HepG2 (cell line): ENCODE results near the gene JMJD8. TPM values are rescaled to one million over a fixed set of nuclear protein-coding genes. Genes with fewer than 3 reads are reported as not detected.

Source experiments
- ATAC-seq: fragments of 200-7000 bp; cut with Tn5 transposase; 3 replicates; pipeline ENCODE4 v1.9.1; 2020; ENCODE audit warnings: mild to moderate bottlenecking, moderate library complexity
- BruUV-seq: library from RNA; stranded (reverse); fragments of 400-500 nt; replicated peaks from 2 replicates; lab custom pipeline; 2021; lab: Mats Ljungman, UMichigan
- CTCF ChIA-PET: fragments of 300-600 bp; formaldehyde crosslinking; extraction: SDS; loops from one replicate; lab custom pipeline; 2021; ENCODE audit warnings: low total read pairs, inconsistent platforms, low intra/inter-chr PET ratio; lab: Yijun Ruan, JAX
- POLR2A ChIA-PET: fragments of 350-600 bp; sonication (Branson Sonifier 250); formaldehyde crosslinking; loops from one replicate; lab custom pipeline; 2020; ENCODE audit warnings: antibody characterized with exemption, inconsistent platforms; lab: Yijun Ruan, JAX
- DNase-seq: peaks from one replicate; pipeline ENCODE4 v3.0.0-alpha.2; 2015; ENCODE audit warnings: low spot score
- FAIRE-seq: peaks from 3 replicates; lab custom pipeline; 2011; peaks lifted over from hg19 to GRCh38; lab: Jason Lieb, UNC
- H2AFZ ChIP-seq: one replicate; pipeline ENCODE4 v1.6.1; 2011; ENCODE audit warnings: low read length, inconsistent platforms
- H3K27ac ChIP-seq: fragments of 300-600 bp; 3 replicates; pipeline ENCODE4 v1.8.0; 2011; ENCODE audit warnings: mixed run types, mild to moderate bottlenecking, mixed read lengths, low read length, inconsistent platforms; ENCODE audit not compliant: insufficient read depth; ENCODE audit errors: extremely low read length
- H3K27me3 ChIP-seq, 2 experiments: fragments of 200-600 bp in 1 of 2; 2 replicates in 1 of 2; 3 replicates in 1 of 2; pipeline versions ENCODE4 v1.6.0 to v1.8.0; 2011; ENCODE audit warnings: low read length in 2 of 2, mild to moderate bottlenecking in 2 of 2, moderate library complexity in 2 of 2, inconsistent platforms in 1 of 2; ENCODE audit not compliant: insufficient read depth in 2 of 2, control insufficient read depth in 1 of 2
- H3K36me3 ChIP-seq, 2 experiments: fragments of 200-600 bp in 1 of 2; replicated peaks in 1 of 2; 2 replicates in 1 of 2; 3 replicates in 1 of 2; pipeline versions ENCODE4 v1.5.1 to v1.8.0; 2011; ENCODE audit warnings: low read length in 2 of 2, inconsistent platforms in 1 of 2; ENCODE audit not compliant: insufficient read depth in 2 of 2, control insufficient read depth in 1 of 2
- H3K4me1 ChIP-seq: 2 replicates; pipeline ENCODE4 v1.5.1; 2012; ENCODE audit warnings: low read length, inconsistent platforms; ENCODE audit not compliant: insufficient read depth
- H3K4me2 ChIP-seq: 2 replicates; pipeline ENCODE4 v1.6.0; 2011; ENCODE audit warnings: low read depth, low read length, inconsistent platforms
- H3K4me3 ChIP-seq, 3 experiments: fragments of 200-600 bp in 1 of 3; sonication (generic), shearing (Covaris generic) in 1 of 3; replicated peaks in 1 of 3; 2 replicates each; pipeline ENCODE4 v1.5.1; 2011 to 2016; ENCODE audit warnings: low read length in 3 of 3, inconsistent platforms in 2 of 3, low read depth in 2 of 3, mild to moderate bottlenecking in 2 of 3, control low read depth in 1 of 3, mixed read lengths in 1 of 3; ENCODE audit not compliant: insufficient read depth in 1 of 3
- H3K79me2 ChIP-seq: one replicate; pipeline ENCODE4 v1.6.1; 2011; ENCODE audit warnings: low read length, inconsistent platforms; ENCODE audit not compliant: insufficient read depth
- H3K9ac ChIP-seq: 2 replicates; pipeline ENCODE4 v1.6.0; 2011; ENCODE audit warnings: mild to moderate bottlenecking, low read depth, low read length, inconsistent platforms; ENCODE audit not compliant: insufficient read depth
- H3K9me3 ChIP-seq: 2 replicates; pipeline ENCODE4 v1.5.1; 2012; ENCODE audit warnings: mild to moderate bottlenecking, low read length
- H4K20me1 ChIP-seq: 2 replicates; pipeline ENCODE4 v1.6.0; 2011; ENCODE audit warnings: inconsistent platforms, mild to moderate bottlenecking, low read length, moderate library complexity; ENCODE audit not compliant: insufficient read depth
- AGO1 ChIP-seq: fragments of 200-400 bp; formaldehyde crosslinking; IDR thresholded peaks from 2 replicates; pipeline ENCODE4 v1.6.1; 2017; ENCODE audit warnings: mild to moderate bottlenecking, low read depth, low read length, moderate library complexity; ENCODE audit not compliant: poor library complexity, severe bottlenecking
- AKAP8 ChIP-seq: sonication (generic); formaldehyde crosslinking; IDR thresholded peaks from 2 replicates; pipeline ENCODE4 v1.5.1; 2020; ENCODE audit warnings: mild to moderate bottlenecking, missing genetic modification reagents
- CBX1 ChIP-seq: IDR thresholded peaks from one replicate; pipeline ENCODE4 v1.6.1; 2016; ENCODE audit warnings: antibody characterized with exemption, low read depth
- NFKB2 ChIP-seq: sonication (generic); formaldehyde crosslinking; IDR thresholded peaks from 2 replicates; pipeline ENCODE4 v1.4.0; 2020; ENCODE audit warnings: missing genetic modification reagents, borderline replicate concordance
- ZNF713 ChIP-seq: sonication (generic); formaldehyde crosslinking; IDR thresholded peaks from 2 replicates; pipeline ENCODE4 v1.4.0; 2020; ENCODE audit warnings: mild to moderate bottlenecking, missing genetic modification reagents
- ZSCAN21 ChIP-seq: sonication (generic); formaldehyde crosslinking; IDR thresholded peaks from 2 replicates; pipeline ENCODE4 v1.8.0; 2022; ENCODE audit warnings: mild to moderate bottlenecking, missing genetic modification reagents, moderate library complexity, borderline replicate concordance
- WGBS: methylation state at CpG from one replicate; pipeline ENCODE4 v1.1.6; 2017; ENCODE audit warnings: low lambda C conversion rate; 5-methylcytosine and 5-hydroxymethylcytosine counted together
- in situ Hi-C: cut with HindIII; loops from 2 replicates; pipeline ENCODE4 v1.10.0; 2017; ENCODE audit warnings: low pct_unique_long_range_greater_than_20kb; ENCODE audit not compliant: extremely low pct_ligation_motif_present
- intact Hi-C: fragments of 100-400 bp; cut with micrococcal nuclease; formaldehyde crosslinking; loops from one replicate; pipeline ENCODE4 v1.10.0; 2022; ENCODE audit not compliant: unreplicated experiment
- polyA plus RNA-seq, 8 experiments: library from polyadenylated mRNA; depleted of rRNA in 3 of 8; stranded (reverse) in 7 of 8; unstranded in 1 of 8; fragments of >200 nt; fragmentation: Illumina TruSeq in 4 of 8; extraction: Trizol in 4 of 8; gene quantifications; 2 replicates each; pipeline versions ENCODE4 v1.2.1 to v1.2.3, GENCODE V29; 2011 to 2016; ENCODE audit warnings: low read depth in 4 of 8, missing spikeins in 1 of 8, mixed read lengths in 1 of 8; ENCODE audit not compliant: insufficient read depth in 1 of 8
- total RNA-seq, 5 experiments: library from RNA; depleted of rRNA; stranded (reverse); fragments of >200 nt; fragmentation: Illumina TruSeq; extraction: Trizol; gene quantifications; 2 replicates each; pipeline ENCODE4 v1.2.3, GENCODE V29; 2016; ENCODE audit warnings: low read depth in 1 of 5
- TF ChIP-seq, protein P1 (sequence below): sonication (generic); formaldehyde crosslinking; IDR thresholded peaks from 2 replicates; pipeline ENCODE4 v1.5.0; 2020; ENCODE audit warnings: missing genetic modification reagents
- TF ChIP-seq, protein P2 (sequence below): sonication (generic); formaldehyde crosslinking; IDR thresholded peaks from 2 replicates; pipeline ENCODE4 v1.4.0; 2020; ENCODE audit warnings: missing genetic modification reagents

JMJD8 gene
- total and polyA plus RNA-seq, 2 of the 13 experiments (the other 11 are each of a cell fraction or from before 2014, with no cell fraction given): 2.6 to 11.8 TPM

DNA sequence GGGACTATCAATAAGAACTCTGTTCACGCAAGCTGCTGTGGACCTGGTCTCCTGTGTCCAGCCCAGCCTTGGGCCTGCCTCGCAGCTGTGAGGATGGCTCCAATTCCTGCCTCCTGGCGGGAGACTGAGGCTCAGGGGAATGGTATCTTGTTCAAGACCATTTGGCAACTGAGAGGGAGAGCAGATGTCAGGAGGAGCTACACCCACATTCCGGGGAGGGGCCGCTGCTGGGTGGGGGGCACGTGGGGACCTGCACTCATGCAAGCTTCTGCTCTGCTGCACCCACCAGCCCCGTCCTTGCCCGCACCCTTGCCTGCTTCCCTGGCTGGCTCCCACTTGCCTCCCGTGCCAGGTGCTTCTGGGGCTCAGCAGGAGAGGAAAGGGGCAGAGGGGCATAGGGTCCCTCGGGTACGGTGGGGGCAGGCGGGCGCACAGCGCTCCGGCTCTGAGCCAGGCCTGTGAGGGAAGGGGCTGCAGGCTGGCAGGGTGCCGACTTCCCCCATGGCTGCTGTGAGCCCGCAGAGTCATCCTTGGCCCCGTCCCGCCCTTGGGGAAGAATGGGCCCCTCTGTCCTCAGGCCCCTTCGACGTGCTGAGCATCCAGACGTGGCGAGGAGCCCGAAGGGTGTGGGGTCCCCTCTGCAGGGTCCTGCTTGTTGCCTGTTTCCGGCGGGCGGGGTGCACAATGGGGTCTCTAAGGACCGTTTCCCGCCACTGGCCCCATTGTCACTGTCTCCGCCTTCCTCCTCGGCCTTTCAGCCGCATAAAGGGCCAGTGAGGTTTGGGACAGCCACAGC, 33.5 kb upstream of the JMJD8 start:
- Histone ChIP-seq H3K79me2 (peaks cover 3% of the 10 kb centered on the region), H3K27me3 (no peaks in the 10 kb centered on the region), H3K36me3 (no peaks in the 10 kb centered on the region), H4K20me1 (peaks cover 5% of the 10 kb centered on the region), H3K4me1 (peaks cover 53% of the 10 kb centered on the region), H3K4me2 (no peak overlapping the region), H3K9me3 (no peaks in the 10 kb centered on the region), H3K9ac (no peak overlapping the region), H3K4me3 (no peak overlapping the region), H2AFZ (no peak overlapping the region), H3K27ac (no peak overlapping the region)
- FAIRE-seq: no peak
- ChIA-PET POLR2A (no interaction called here), CTCF (no interaction called here)
- ATAC-seq: no peak
- DNase-seq: no peak
- intact Hi-C loops: no loop called here
- TF ChIP-seq, protein P1, sequence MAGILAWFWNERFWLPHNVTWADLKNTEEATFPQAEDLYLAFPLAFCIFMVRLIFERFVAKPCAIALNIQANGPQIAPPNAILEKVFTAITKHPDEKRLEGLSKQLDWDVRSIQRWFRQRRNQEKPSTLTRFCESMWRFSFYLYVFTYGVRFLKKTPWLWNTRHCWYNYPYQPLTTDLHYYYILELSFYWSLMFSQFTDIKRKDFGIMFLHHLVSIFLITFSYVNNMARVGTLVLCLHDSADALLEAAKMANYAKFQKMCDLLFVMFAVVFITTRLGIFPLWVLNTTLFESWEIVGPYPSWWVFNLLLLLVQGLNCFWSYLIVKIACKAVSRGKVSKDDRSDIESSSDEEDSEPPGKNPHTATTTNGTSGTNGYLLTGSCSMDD (CRISPR knock-in tag): no peak
- TF ChIP-seq ZNF713 (CRISPR knock-in tag) (no peak), CBX1 (no peak), AKAP8 (no peak), AGO1 (peak; percentile 29), NFKB2 (no peak), ZSCAN21 (CRISPR knock-in tag) (no peak)
- TF ChIP-seq, protein P2, sequence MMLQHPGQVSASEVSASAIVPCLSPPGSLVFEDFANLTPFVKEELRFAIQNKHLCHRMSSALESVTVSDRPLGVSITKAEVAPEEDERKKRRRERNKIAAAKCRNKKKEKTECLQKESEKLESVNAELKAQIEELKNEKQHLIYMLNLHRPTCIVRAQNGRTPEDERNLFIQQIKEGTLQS (CRISPR knock-in tag): no peak
- BruUV-seq: no TSS peak
- in situ Hi-C loops: no loop called here
- WGBS: 100% methylated on average over 5 of the region's 32 CpGs
